WERI-Rb-1 (cell line): ENCODE measurements around the gene GPR55.

Source experiments
- DNase-seq: peaks from one replicate; pipeline ENCODE4 v3.0.0-alpha.2; 2020
- H3K27ac ChIP-seq: fragments of 250-450 bp; sonication (Bioruptor Pico); 2 replicates; pipeline ENCODE4 v1.5.1; 2020; ENCODE audit warnings: mild to moderate bottlenecking, moderate library complexity
- H3K27me3 ChIP-seq: fragments of 250-450 bp; sonication (Bioruptor Pico); 2 replicates; pipeline ENCODE4 v1.5.1; 2021; ENCODE audit warnings: mild to moderate bottlenecking, low read depth, moderate library complexity; ENCODE audit not compliant: insufficient read depth, severe bottlenecking
- H3K36me3 ChIP-seq: fragments of 250-450 bp; sonication (Bioruptor Pico); 2 replicates; pipeline ENCODE4 v1.5.1; 2020; ENCODE audit warnings: mild to moderate bottlenecking, moderate library complexity
- H3K4me3 ChIP-seq: 2 replicates; pipeline ENCODE4 v1.5.1; 2011; ENCODE audit warnings: low read depth, mild to moderate bottlenecking, control low read depth, low read length
- H3K9me3 ChIP-seq: fragments of 250-450 bp; sonication (Bioruptor Pico); 2 replicates; pipeline ENCODE4 v1.5.1; 2021; ENCODE audit warnings: mild to moderate bottlenecking, moderate library complexity; ENCODE audit not compliant: severe bottlenecking
- TF ChIP-seq, protein P1 (sequence below): IDR thresholded peaks from 2 replicates; pipeline ENCODE4 v1.5.1; 2011; ENCODE audit warnings: low read depth, mild to moderate bottlenecking, control low read depth, inconsistent platforms, low read length

Gene GPR55

DNA sequence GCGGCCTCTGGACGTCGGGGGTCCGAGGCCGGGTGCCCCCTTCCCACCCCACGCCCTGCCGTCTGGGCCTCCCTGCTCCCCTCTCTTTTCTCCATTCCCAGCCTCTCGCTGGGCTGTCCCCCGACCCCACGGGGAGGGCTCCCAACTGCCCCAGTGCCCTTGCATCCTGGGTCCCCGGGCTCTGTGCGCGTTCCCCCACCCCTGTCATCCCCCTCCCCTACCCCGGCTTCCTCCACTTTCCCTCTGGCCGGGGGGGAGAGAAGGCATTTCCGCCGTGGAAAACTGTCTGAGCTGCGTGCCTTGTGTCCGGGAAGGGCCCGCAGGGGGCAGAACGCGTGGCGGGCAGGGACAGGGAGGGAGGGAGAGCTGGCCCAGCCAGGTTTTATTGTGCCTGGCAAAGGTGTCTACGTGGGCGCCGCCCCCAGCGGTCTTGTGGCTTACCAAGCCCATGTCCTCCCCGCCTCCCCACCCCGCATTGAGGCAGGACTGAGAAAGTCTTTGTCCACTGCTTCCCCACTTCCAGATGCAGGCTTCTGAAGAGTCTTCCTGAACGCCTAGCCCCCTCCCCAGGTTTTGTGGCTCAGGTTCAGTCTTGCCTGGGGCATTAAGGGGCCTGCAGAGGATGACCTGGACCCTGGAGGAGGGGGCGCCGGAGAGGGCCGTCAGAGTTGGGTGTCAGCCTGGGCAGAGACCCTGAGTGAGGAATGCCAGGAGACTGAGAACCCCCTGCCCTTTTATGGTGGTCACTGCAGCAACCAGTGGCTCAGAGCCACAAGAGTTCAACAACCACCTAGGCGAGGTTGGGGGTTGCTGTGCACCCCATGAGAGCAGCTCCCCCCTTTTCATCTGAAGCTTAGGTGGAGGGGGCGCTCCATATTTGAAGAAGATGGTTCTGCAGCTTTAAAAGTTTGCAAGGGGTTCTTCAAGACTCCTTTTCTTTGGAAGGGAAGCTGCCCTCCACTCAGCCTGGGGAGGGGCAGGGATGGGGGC lies 59.0 kb downstream of the GPR55 start:
- Histone ChIP-seq H3K9me3 (no peaks in the 10 kb centered on the region), H3K36me3 (peaks cover 16% of the 10 kb centered on the region), H3K27ac (peak overlapping the region; percentile 88), H3K4me3 (peak overlapping the region; percentile 83), H3K27me3 (no peaks in the 10 kb centered on the region)
- TF ChIP-seq, protein P1, sequence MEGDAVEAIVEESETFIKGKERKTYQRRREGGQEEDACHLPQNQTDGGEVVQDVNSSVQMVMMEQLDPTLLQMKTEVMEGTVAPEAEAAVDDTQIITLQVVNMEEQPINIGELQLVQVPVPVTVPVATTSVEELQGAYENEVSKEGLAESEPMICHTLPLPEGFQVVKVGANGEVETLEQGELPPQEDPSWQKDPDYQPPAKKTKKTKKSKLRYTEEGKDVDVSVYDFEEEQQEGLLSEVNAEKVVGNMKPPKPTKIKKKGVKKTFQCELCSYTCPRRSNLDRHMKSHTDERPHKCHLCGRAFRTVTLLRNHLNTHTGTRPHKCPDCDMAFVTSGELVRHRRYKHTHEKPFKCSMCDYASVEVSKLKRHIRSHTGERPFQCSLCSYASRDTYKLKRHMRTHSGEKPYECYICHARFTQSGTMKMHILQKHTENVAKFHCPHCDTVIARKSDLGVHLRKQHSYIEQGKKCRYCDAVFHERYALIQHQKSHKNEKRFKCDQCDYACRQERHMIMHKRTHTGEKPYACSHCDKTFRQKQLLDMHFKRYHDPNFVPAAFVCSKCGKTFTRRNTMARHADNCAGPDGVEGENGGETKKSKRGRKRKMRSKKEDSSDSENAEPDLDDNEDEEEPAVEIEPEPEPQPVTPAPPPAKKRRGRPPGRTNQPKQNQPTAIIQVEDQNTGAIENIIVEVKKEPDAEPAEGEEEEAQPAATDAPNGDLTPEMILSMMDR: peak; percentile 34; the same call in 1 of the 2 replicates
- DNase-seq: peak; percentile 54

DNA sequence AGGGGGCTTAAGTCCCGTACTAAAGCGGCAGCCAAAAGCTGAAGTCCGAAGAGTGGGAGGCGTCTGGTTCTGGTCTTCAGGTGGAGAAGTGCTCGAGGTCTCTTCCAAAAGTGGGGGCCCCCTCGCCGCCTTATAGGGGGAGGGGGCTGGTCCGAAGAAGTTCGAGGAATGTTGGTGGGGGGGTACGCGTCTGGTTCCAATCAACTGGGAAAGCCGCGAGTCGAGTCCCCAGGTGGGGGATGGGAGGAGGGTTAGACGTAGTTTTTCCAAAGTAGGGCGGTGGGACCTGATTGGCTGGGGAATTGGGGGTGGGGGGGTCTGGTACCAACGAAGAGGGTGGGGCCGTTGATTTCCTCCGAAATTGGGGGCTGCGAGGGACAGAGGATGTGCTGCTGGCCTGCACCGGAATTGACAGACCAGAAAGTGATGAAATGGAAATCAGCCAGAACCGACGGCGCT lies 59.7 kb downstream of the GPR55 start:
- TF ChIP-seq, protein P1: no peak
- H3K9me3 ChIP-seq: no peaks in the 10 kb centered on the region
- no peak for DNase-seq
- H3K36me3 ChIP-seq: peaks cover 16% of the 10 kb centered on the region
- no peaks in the 10 kb centered on the region for H3K27me3 ChIP-seq
- peak overlapping the region; percentile 83 for H3K4me3 ChIP-seq
- H3K27ac ChIP-seq: peak overlapping the region; percentile 88

DNA sequence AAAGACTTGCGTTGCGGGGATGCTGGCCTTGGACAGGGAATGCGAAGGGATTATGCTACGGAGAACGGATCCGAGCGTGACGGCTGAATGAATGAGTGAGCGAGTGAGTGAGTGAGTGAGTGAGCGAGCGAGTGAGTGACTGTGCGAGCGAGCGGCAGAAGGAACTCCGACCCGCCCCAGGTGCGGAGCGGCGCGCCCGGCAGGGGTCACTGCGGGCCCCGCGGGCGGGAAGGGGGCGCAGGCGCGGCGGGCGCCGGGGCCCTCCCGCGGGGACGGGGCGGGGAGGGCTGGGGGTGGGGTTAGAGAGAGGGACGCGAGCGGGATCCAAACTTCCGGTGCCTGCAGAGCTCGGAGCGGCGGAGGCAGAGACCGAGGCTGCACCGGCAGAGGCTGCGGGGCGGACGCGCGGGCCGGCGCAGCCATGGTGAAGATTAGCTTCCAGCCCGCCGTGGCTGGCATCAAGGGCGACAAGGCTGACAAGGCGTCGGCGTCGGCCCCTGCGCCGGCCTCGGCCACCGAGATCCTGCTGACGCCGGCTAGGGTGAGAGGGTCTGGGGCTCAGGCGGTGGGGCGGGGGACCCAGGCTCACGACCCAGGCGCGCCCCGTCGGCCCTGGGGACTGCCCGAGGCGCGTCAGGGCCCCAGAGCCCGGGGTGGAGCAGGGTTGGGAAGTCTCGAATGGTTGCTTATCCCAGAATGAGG lies 60.3 kb downstream of the GPR55 start, which contains the start of gene ITM2C:
TSS of gene ITM2C (plus strand) at position 338 of the 702 bp plus-strand sequence. CDS start at position 422, 84 bp downstream.
- Histone ChIP-seq H3K9me3 (no peaks in the 10 kb centered on the region), H3K27ac (peak within 1 kb of the TSS; percentile 88), H3K27me3 (no peaks in the 10 kb centered on the region), H3K4me3 (peak within 1 kb of the TSS; percentile 83), H3K36me3 (peaks cover 16% of the 10 kb centered on the region)
- DNase-seq: peak; percentile 84
- TF ChIP-seq, protein P1: peak; percentile 58

DNA sequence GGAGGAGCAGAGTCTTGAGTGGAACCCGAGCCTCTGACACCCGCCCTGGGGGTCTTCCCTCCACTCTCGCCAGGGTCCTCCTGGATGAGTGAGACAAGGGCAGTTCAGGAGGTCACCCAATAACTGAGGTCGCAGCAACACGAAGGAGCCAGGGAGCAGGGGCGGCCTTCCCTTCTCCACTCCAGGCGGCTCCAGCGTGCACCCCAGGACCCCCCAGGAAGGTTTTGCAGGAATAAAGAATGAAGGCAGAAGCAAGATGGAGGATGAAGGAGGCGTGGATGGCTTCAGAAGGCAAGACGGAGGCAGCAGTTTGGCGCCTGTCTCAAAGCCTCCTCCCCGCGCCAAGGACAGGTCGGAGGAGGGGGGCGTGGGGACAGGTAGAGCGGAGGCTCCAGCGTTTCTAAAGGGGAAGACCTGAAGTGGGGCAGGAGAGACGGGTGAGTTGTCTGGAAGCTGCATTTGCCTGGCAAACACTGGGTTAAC lies 60.9 kb downstream of the GPR55 start:
- Histone ChIP-seq H3K36me3 (peaks cover 13% of the 10 kb centered on the region), H3K27ac (peak overlapping the region; percentile 76), H3K4me3 (peak overlapping the region; percentile 83), H3K27me3 (no peaks in the 10 kb centered on the region), H3K9me3 (no peaks in the 10 kb centered on the region)
- DNase-seq: no peak
- TF ChIP-seq, protein P1: no peak

DNA sequence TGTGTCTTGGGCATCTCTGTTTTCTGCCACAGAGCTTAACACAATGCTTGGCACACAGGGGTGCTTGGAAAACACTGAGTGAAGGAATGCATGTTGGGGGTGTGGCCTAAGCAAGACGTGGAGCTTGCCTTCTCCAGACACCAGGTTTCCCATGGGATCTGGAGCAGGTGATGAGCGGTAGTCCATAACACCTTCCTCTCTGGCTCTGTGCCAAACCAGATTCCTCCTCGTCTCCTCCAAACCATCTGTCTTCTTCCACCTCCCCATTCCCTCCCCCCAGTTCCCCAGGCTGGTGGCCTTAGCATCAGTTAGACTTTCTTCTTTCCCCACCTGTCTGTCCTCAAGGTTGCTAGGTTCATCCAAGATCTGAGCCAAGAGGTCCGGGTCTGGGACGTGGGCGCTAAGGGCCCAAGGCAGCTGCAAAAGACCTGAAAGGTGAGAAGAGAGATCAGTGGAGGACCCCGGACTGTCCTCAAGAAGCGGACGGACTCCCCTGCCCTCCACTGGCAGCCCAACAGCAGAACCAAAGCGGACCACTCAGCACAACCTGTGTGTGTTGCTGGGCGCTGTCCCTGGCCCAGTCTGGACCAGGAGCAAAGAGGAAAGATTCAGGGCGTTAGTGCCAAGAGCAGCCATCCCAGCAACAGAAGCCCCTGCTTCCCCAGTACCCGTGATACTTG lies 61.5 kb downstream of the GPR55 start:
- TF ChIP-seq, protein P1: no peak
- no peak overlapping the region for H3K4me3 ChIP-seq
- H3K27ac ChIP-seq: peak overlapping the region; percentile 76
- DNase-seq: peak; percentile 57
- no peaks in the 10 kb centered on the region for H3K9me3 ChIP-seq
- peaks cover 7% of the 10 kb centered on the region for H3K36me3 ChIP-seq
- no peaks in the 10 kb centered on the region for H3K27me3 ChIP-seq
